Urothelium cell line (cell line): Measurements from ENCODE around the gene AEBP2.

Source experiments
- DNase-seq: peaks from one replicate; pipeline ENCODE4 v3.0.0; 2011; ENCODE audit warnings: low spot score, mixed read lengths
- FAIRE-seq: peaks from 2 replicates; lab custom pipeline; 2011; peaks lifted over from hg19 to GRCh38; lab: Jason Lieb, UNC

AEBP2 gene

GRCh38 chr12:19498099-19498498 is 58.8 kb downstream of the AEBP2 start:
- no peak for FAIRE-seq
- DNase-seq = no peak

GRCh38 chr12:19499030-19499429 is 59.7 kb downstream of the AEBP2 start:
- FAIRE-seq = no peak
- DNase-seq = no peak

GRCh38 chr12:19506497-19506896 is 67.2 kb downstream of the AEBP2 start:
- no peak for FAIRE-seq
- DNase-seq = no peak

GRCh38 chr12:19507823-19508222 is 68.5 kb downstream of the AEBP2 start:
- no peak for DNase-seq

GRCh38 chr12:19510461-19510860 is 71.2 kb downstream of the AEBP2 start:
- DNase-seq = no peak
- no peak for FAIRE-seq

More at GRCh38 chr12:19507823-19508222, 68.5 kb downstream of the AEBP2 start:
- no peak for FAIRE-seq

GRCh38 chr12:19515179-19515578 is 75.9 kb downstream of the AEBP2 start:
- FAIRE-seq = no peak
- peak; percentile 24 for DNase-seq

- FAIRE-seq (no peak), DNase-seq (no peak)
Measured at GRCh38 chr12:19517583-19517982, 78.3 kb downstream of the AEBP2 start.

- DNase-seq (no peak), FAIRE-seq (no peak)
Measured at GRCh38 chr12:19518209-19518608, 78.9 kb downstream of the AEBP2 start.

- no peak for FAIRE-seq
Measured at GRCh38 chr12:19520646-19521415, 81.5 kb downstream of the AEBP2 start.

GRCh38 chr12:19525274-19525673 is 86.0 kb downstream of the AEBP2 start:
- DNase-seq (no peak), FAIRE-seq (no peak)

More at GRCh38 chr12:19520646-19521415, 81.5 kb downstream of the AEBP2 start:
- DNase-seq = no peak

GRCh38 chr12:19527866-19528265 is 88.6 kb downstream of the AEBP2 start:
- DNase-seq (no peak), FAIRE-seq (no peak)

GRCh38 chr12:19528750-19529149 is 89.5 kb downstream of the AEBP2 start:
- no peak for DNase-seq

GRCh38 chr12:19529951-19530636 is 90.8 kb downstream of the AEBP2 start:
- peak; percentile 41 for DNase-seq
- FAIRE-seq = no peak

More at GRCh38 chr12:19528750-19529149, 89.5 kb downstream of the AEBP2 start:
- peak; percentile 71 for FAIRE-seq

- FAIRE-seq (no peak), DNase-seq (no peak)
Measured at GRCh38 chr12:19530637-19531023, 91.3 kb downstream of the AEBP2 start.

- FAIRE-seq (no peak), DNase-seq (no peak)
Measured at GRCh38 chr12:19533567-19533966, 94.3 kb downstream of the AEBP2 start.

- no peak for DNase-seq
- no peak for FAIRE-seq
Measured at GRCh38 chr12:19539071-19539470, 99.8 kb downstream of the AEBP2 start.

GRCh38 chr12:19539836-19540235 is 100.5 kb downstream of the AEBP2 start:
- DNase-seq (no peak), FAIRE-seq (no peak)

- FAIRE-seq (no peak), DNase-seq (no peak)
Measured at GRCh38 chr12:19542606-19543005, 103.3 kb downstream of the AEBP2 start.

- no peak for FAIRE-seq
- DNase-seq = no peak
Measured at GRCh38 chr12:19544353-19544752, 105.1 kb downstream of the AEBP2 start.

GRCh38 chr12:19545301-19545700 is 106.0 kb downstream of the AEBP2 start:
- FAIRE-seq (no peak), DNase-seq (no peak)

- DNase-seq (no peak), FAIRE-seq (no peak)
Measured at GRCh38 chr12:19546027-19546426, 106.7 kb downstream of the AEBP2 start.

GRCh38 chr12:19546611-19547162 is 107.4 kb downstream of the AEBP2 start:
- FAIRE-seq (no peak), DNase-seq (no peak)
